G401.6 (cell line): Measurements from ENCODE around the gene RTP4.
"Not testable (repeated sequence)": the region's sequence is repeated elsewhere in the genome, so short reads cannot be mapped to it uniquely, and the experiment has no call there.

Experiments used
- FAIRE-seq: peaks from 2 replicates; lab custom pipeline; 2012; peaks lifted over from hg19 to GRCh38; lab: Jason Lieb, UNC

Gene RTP4

DNA sequence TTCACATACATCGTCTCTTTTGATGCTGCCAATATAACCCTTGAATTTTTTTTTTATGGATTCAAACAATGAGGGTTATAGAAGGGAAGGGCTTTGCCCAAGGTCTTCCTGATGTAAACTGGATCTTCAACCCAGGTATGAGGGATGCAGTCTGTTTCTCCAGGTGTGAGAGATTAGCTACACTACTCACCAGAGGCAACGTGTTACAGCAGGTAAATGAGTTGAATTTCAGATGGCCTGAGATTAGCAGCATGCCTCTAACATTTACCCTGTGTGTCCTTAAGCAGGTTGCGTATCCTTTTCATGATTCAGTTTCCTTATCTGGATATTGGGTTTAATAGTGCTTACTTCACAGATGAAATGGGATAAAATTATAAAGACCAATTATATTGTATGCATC is 1.9 kb downstream of the RTP4 start:
- FAIRE-seq: no peak

DNA sequence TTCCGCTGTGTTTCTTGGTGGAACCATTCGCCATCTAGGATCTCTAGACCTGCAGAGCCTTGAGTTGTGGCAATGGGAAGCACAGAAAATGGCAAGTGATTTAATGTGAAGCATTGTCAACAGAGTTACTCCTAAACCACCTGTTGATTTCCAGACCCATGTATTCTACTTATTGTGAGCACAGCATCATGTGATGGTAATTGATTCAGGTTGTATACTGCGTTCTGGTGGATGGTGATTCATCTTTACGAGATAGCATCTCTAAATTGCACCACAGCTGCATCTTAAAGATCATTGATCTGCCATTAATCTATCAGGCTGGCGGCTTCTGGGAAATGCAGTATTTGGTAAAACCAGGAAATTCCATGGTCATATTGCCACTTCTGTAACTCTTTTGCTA is 7.4 kb downstream of the RTP4 start:
- no peak for FAIRE-seq

DNA sequence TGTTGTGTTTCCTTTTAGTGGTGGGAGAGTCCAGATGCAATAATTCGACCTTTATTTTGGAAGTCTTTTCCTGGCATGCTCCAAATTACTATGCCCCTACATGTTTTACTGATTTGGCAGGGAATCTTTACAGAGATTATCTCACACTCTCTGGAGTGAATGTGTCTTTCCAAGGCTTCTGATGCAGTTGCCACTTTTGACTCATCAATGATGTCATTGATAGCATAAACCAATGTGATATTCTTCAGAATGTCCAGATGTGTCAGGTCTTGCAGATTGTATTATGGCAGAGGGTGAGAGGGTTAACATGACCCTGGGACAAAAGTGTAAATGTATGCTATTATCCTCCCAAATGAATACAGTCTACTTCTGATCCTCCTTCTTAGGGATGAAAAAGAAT is 9.7 kb downstream of the RTP4 start:
- FAIRE-seq: no peak

DNA sequence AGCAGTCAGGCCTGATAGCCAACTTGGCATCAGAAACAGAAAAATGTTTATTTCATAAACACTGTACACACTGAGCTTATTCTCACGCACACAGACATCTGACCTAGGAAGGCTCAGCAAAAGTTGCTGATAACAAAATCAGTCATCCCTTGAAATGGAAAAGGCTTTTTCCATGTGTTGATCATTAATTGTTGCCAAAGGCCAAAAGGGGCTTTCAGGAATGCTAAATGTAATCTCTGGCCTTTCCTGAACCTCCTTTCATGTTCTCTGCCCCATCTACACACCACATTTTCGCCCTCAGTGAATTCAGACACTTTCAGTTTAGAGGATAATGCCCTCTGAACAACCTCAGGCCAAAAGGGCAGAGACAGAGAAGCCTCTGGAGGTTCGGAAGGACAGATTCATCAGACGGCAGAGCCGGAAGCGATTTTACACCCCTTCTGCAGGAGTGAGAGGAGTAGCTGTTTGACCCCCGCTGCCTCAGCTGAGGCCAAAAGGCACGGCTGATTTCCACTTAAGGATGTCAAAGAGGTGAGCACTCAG is 14.5 kb downstream of the RTP4 start:
- FAIRE-seq: no peak

DNA sequence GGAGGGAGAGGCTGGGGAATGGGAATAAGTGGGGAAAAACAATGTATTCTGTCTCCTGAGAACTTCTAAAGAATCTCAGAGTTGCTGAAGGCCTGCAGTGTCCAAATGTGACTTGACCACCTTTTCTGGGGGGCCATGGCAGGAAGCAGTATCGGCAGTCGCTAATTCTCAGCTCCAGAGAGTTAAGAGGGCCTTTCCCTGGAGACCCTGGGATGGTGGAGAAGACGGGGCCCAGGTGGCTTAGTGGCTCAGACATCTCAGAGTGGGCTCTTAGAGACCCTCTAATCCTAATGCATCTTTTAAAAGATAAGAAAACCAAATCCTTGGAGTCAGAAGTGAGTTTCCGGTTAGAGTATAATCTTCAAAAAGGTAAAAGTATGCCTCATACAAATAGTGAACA is 15.1 kb downstream of the RTP4 start:
- FAIRE-seq: no peak

DNA sequence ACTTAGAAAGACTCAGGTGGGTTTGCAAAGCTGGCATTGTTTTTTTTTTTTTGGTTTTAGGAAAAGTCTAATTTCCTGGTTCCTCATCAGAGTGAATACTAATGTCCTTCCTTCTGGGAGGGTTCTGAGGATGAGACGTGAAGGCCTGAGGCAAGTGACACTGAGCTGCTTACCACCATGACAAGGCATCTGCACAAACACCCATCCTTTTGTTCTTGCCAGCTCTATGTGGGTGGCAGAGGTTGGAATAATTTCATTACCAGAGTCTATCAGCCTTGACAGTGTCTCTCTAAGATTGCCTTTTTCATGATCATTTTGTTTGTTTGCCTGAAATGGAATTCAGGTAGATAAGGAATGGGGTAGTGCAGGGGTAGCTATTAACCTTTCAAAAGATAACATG is 17.1 kb downstream of the RTP4 start:
- no peak for FAIRE-seq

DNA sequence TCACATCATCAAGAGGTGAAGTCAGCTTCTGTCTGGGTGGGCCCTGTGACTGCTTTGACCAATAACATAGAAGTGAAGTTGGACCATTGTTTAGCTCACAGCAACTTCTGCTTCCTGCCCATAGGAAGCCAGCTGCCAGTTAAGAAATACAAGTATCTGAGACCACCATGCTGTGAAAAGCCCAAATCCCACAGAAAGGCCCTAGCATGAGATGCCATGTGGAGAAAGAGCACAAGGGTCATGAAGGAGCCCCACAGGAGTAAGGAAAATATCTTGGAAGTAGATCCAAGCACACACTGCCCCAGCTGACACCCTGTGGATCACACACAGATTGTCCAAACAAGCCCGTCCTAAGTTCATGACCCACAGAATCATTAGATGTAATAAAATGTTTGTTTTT is 28.5 kb downstream of the RTP4 start:
- no peak for FAIRE-seq

DNA sequence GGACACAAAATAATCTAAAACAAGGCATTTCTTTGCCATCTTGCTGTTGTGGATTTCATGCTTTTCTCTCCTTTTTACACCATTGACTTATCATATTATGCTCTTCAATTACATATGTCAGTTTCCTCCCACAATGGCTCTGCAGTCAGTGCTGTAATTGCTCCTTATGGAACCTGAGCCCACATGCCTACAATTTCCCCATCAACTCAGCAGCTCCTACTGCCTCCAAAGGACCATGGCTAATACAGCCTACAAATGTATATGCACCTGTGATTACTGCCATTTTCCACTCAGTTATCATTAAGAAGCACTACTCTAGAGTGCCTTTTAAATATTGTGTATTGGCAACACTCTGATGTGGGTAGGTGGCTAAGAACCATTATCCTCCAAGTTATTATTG is 30.8 kb downstream of the RTP4 start:
- FAIRE-seq: no peak

DNA sequence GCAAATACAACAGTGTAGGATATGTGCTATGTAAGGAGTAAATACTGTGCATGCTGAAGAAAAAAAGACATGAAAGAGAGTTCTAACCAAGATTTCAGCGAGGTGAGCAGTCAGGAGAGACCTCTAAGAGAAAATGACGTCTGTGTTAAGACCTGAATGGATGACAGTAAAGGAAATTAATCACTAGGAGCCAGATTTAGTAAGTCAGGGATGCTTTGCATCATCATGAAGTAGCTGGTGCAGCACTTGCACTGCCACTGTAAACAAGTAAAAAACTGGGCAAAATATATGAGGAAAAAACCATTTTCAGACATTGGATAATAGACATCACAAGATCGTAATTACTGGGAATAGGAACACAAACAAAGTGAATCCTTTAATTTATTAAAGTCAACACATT is 32.6 kb downstream of the RTP4 start:
- FAIRE-seq: no peak

DNA sequence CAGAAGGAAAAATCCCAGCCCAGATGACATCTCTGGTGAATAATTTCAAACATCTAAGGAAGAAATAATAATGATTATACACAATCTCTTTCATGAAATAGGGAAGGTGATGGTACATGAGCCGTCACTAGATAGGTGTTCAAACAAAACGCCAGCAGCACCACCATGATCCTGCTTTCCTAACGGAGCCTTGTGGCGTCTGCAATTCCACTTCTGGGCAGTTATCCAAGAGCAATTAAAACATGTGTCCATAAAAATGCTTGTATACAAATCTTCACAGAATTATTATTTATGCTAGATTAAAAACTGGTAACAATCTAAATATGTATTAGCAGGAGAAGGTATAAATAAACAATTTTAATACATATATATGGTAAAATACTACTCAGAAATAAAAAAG is 33.7 kb downstream of the RTP4 start:
- no peak for FAIRE-seq

DNA sequence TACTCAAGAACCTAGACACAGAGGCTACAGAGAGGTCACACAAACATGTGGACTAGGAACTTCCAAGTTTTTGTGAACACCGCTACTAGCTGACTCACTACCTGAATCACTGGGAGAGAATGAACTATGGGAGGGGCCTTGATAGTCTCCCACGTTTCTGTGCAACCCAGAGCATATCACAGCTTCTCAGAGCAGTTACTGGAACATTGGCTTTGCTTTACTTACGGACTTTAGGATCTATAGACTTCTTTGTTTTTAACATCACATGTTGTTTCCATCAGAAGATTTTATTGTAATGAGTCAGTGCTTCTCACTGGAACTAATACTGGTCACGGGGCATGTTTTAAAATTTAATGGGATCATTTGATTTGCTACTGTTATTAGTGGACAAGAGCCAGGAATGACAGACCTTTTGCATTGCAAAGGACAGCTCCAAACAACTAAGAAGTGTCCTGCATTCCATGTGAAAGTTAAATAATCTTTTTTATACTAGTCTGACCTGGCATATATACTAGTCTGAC is 35.6 kb downstream of the RTP4 start:
- FAIRE-seq: no peak

DNA sequence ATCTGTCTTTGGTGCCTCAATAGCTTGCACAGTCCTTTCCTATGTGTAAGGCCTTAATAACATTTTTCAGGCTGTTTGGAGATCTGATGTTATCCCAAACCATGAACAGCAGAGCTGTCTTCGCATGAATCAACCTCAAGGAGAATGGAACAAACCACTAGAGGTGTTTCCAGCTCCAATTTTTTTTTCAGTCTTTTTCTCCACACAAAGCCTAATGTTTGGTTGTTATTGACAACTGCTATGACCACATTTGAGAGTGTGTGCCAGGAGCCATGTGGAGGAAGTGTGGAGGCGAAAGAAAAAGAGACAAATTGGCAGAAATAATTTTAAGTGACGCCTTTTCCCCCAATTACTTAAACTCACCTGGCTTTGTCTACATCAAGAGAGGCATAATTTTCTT is 38.7 kb downstream of the RTP4 start:
- no peak for FAIRE-seq

DNA sequence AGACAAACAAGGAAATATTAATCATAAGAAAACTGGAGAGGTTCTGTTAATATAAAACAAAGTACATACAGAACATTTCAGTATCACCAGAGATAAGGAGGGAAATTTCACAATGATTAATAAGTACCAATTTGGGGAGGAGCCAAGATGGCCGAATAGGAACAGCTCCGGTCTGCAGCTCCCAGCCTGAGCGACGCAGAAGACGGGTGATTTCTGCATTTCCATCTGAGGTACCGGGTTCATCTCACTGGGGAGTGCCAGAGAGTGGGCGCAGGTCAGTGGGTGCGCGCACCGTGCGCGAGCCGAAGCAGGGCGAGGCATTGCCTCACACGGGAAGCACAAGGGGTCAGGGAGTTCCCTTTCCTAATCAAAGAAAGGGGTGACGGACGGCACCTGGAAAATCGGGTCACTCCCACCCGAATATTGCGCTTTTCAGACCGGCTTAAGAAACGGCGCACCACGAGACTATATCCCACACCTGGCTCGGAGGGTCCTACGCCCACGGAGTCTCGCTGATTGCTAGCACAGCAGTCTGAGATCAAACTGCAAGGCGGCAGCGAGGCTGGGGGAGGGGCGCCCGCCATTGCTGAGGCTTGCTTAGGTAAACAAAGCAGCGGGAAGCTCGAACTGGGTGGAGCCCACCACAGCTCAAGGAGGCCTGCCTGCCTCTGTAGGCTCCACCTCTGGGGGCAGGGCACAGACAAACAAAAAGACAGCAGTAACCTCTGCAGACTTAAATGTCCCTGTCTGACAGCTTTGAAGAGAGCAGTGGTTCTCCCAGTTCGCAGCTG is 44.0 kb downstream of the RTP4 start:
- not testable (repeated sequence) for FAIRE-seq
